GM12878 (cell line): ENCODE data around the gene ABTB1.

ENCODE experiments used
- CTCF ChIP-seq, 3 experiments: IDR thresholded peaks in 2 of 3; conservative IDR thresholded peaks in 1 of 3; 2 replicates each; pipeline ENCODE4 v1.5.1; 2011; ENCODE audit warnings: low read depth in 3 of 3, low read length in 3 of 3, mild to moderate bottlenecking in 3 of 3, control low read depth in 2 of 3, moderate library complexity in 2 of 3, inconsistent platforms in 1 of 3, mixed read lengths in 1 of 3; ENCODE audit not compliant: control insufficient read depth in 2 of 3, insufficient read depth in 1 of 3; ENCODE audit errors: extremely low read depth in 1 of 3
- EP300 ChIP-seq, 2 experiments: fragments of 150-350 bp in 1 of 2; IDR thresholded peaks; 2 replicates each; pipeline ENCODE4 v1.6.1; 2011 to 2012; ENCODE audit warnings: low read depth in 2 of 2, low read length in 2 of 2, borderline replicate concordance in 1 of 2, improper control_type of control experiment in 1 of 2, inconsistent platforms in 1 of 2; ENCODE audit not compliant: control insufficient read depth in 1 of 2
- NBN ChIP-seq: fragments of 450-650 bp; IDR thresholded peaks from 2 replicates; pipeline ENCODE4 v1.6.1; 2016
- PKNOX1 ChIP-seq: fragments of 450-650 bp; IDR thresholded peaks from 2 replicates; pipeline ENCODE4 v1.6.1; 2016; ENCODE audit warnings: mild to moderate bottlenecking
- POLR2A ChIP-seq: IDR thresholded peaks from 2 replicates; pipeline ENCODE4 v1.6.1; 2011; ENCODE audit warnings: low read depth, mild to moderate bottlenecking, low read length
- POLR2AphosphoS5 ChIP-seq: IDR thresholded peaks from 2 replicates; pipeline ENCODE4 v1.6.1; 2011; ENCODE audit warnings: mild to moderate bottlenecking, low read length, inconsistent platforms
- SMAD1 ChIP-seq: fragments of 450-650 bp; IDR thresholded peaks from 2 replicates; pipeline ENCODE4 v1.6.1; 2018; ENCODE audit warnings: mild to moderate bottlenecking, low read depth; ENCODE audit not compliant: partially characterized antibody
- STAT3 ChIP-seq: IDR thresholded peaks from 2 replicates; pipeline ENCODE4 v1.6.1; 2011; ENCODE audit warnings: low read depth, low read length, improper control_type of control experiment
- TAF1 ChIP-seq: IDR thresholded peaks from 2 replicates; pipeline ENCODE4 v1.6.1; 2011; ENCODE audit warnings: mild to moderate bottlenecking, low read depth, low read length, borderline replicate concordance
- ZSCAN29 ChIP-seq: fragments of 450-650 bp; IDR thresholded peaks from 2 replicates; pipeline ENCODE4 v1.6.1; 2017; ENCODE audit warnings: mild to moderate bottlenecking, moderate library complexity

GRCh38 chr3:127693336-127693843 lies 20.6 kb downstream of the ABTB1 start:
- TF ChIP-seq SMAD1 (no peak), NBN (no peak), POLR2AphosphoS5 (no peak), PKNOX1 (no peak), CTCF (IDR thresholded peaks at IDR 0.05 in 2 of 3, conservative IDR thresholded peaks at IDR 0.05 in 1 of 3; ENCODE audit: control insufficient read depth in 2 of 3, extremely low read depth in 1 of 3, insufficient read depth in 1 of 3, low read depth in 3 of 3, low read length in 3 of 3) (no peak), POLR2A (peak; percentile 32; the same call in 1 of the 2 replicates), STAT3 (no peak), TAF1 (no peak), EP300 (IDR thresholded peaks at IDR 0.05; ENCODE audit: borderline replicate concordance in 1 of 2, control insufficient read depth in 1 of 2, low read depth in 2 of 2, low read length in 2 of 2) (no peak), ZSCAN29 (no peak)
